ENCODE measurements around the gene GALNT11.
"Not testable (repeated sequence)": the region's sequence is repeated elsewhere in the genome, so short reads cannot be mapped to it uniquely, and the experiment has no call there.

Gene GALNT11

DNA sequence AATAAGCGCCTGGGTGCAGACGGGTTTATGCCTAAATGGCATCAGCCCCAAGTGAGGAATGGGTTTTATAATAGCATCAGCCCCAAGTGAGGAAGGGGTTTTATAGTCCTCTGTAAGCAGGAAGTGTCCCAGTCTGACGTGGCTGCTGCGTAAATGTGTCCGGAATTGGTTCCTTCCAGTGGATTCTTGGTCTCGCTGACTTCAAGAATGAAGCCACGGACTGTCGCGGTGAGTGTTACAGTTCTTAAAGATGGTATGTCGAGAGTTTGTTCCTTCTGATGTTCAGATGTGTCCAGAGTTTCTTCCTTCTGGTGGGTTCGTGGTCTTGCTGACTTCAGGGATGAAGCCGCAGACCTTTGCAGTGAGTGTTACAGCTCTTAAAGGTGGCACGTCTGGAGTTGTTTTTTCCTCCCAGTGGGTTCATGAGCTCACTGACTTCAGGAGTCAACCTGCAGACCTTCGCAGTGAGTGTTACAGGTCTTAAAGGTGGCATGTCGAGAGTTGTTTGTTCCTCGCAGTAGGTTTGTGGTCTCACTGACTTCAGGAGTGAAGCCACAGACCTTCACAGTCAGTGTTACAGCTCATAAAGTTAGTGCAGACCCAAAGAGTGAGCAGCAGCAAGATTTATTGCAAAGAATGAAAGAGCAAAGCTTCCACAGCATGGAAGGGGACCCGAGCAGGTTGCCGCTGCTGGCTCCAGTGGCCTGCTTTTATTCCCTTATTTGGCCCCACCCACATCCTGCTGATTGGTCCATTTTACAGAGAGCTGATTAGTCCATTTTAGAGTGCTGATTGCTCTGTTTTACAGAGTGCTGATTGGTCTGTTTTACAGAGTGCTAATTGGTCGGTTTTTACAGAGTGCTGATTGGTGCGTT lies 2.3 kb downstream of the GALNT11 start:
- DNase-seq = not testable (repeated sequence)

DNA sequence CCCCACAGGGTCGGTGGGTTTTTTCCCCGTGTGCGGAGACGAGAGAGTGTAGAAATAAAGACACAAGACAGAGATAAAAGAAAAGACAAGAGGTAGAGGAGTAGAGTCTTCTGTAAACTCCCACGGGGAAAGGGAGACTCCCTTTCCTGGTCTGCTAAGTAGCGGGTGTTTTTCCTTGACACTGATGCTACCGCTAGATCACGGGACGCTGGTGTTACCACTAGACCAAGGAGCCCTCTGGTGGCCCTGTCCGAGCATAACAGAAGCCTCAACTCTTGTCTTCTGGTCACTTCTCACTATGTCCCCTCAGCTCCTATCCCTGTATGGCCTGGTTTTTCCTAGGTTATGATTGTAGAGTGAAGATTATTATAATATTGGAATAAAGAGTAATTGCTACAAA lies 4.6 kb downstream of the GALNT11 start:
- not testable (repeated sequence) for DNase-seq

DNA sequence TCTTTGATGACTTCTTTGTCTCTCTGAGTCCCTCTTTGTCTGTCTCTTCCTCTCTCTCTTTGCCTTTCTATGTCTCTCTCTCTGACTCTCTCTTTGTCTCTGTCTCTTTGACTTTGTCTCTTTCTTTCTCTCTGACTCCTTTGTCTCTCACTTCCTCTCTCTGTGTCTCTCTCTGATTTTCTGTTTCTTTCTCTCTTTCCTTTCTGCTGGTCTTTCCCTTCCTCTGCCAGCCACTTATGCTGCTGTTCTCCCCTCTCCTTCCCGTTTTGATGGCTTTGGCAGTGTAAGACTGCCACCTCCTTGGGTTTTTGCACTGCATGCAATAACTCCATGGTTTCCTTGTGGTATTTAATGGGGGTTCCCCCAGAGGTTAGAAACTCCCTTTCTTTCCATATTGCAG lies 5.2 kb downstream of the GALNT11 start:
- not testable (repeated sequence) for DNase-seq

DNA sequence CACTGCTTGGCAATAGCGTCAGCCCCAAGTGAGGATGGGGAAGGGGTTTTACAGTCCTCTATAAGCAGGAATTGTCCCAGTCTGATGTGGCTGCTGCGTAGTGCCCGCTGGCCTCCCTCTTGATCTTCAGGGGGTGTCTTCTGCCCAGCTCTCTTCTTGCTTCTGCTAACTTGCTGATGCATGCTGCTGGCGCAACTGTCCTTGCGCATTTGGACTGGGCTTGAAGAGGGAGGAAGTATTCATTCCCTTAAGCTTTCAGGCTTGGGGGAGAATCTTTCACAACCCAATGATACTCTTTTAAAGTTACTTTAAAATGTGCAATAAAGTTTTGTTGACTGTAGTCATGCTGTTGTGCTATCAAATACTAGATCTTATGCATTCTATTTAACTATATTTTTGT lies 10.3 kb downstream of the GALNT11 start:
- no peak for DNase-seq

DNA sequence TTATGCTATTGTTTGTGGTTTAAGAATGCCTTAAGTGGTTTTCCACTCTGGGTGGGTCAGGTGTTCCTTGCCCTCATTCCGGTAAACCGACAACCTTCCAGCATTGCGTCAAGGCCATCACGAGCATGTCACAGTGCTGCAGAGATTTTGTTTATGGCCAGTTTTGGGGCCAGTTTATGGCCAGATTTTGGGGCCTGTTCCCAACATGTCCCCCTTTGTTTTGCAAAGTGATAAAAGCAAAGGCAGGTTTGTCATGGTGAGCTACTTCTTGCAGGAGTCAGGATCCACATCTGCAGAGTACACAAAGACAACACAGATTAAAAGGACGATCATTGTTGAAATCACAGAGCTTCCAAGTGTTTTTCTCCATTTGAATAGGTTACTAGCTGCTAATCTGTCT lies 12.9 kb downstream of the GALNT11 start:
- not testable (repeated sequence) for DNase-seq

DNA sequence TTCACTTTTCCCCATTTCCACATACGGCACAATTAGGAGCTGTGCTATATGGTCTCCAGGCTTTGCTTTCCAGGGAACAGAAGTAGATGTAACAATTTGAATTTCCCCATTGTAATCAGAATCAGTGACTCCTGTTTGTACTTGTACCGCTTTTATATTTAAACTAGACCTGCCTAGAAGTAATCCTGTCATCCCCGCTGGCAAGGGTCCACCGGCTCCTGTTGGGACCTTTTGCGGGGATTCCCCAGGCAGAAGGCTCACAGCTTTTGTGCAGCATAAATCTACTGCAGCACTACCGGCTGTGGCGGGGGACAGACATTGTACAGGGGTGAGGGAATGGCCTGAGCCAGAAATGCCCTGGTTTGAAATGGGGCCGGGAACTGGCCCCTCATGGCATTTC lies 17.6 kb downstream of the GALNT11 start:
- DNase-seq = not testable (repeated sequence)

DNA sequence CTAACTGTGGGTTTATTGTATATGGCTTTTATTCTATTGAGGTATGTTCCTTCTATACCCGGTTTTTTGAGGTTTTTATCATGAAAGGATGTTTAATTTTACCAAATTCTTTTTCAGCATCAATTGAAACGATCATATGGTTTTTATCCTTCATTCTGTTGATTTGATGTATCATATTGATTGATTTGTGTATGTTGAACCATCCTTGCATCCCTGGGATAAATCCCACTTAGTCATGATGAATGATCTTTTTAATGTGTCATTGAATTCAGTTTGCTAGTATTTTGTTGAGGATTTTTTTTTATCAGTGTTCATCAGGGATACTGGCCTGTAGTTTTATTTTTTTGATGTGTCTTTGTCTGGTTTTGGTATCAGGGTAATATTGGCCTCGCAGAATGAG lies 19.4 kb downstream of the GALNT11 start:
- not testable (repeated sequence) for DNase-seq

DNA sequence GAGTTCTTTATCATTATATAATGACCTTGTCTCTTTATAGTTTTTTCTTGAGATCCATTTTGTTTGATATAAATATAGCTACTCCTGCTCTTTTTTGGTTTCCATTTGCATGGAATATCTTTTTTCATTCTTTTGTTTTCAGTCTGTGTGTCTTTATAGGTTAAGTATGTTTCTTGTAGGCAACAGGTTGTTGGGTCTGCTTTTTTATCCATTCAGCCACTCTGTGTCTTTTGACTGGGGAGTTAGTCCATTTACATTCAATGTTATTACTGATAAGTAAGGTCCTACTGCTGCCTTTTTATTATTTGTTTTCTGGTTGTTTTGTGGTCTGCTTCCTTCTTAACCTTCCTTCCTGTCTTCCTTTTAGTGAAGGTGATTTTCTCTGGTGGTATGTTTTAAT lies 21.1 kb downstream of the GALNT11 start:
- no peak for DNase-seq

DNA sequence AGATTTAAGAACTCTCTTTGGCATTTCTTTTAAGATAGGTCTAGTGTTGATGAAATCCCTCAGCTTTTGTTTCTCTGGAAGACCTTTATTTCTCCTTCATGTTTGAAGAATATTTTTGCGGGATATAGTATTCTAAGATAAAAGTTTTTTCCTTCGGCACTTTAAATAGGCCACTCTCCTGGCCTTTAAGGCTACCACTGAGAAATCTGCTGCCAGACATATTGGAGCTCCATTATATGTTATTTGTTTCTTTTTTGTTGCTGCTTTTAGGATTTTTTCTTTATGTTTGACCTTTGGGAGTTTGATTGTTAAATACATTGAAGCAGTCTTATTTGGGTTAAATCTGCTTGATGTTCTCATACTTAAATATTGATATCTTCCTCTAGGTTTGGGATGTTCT lies 22.6 kb downstream of the GALNT11 start:
- no peak for DNase-seq

DNA sequence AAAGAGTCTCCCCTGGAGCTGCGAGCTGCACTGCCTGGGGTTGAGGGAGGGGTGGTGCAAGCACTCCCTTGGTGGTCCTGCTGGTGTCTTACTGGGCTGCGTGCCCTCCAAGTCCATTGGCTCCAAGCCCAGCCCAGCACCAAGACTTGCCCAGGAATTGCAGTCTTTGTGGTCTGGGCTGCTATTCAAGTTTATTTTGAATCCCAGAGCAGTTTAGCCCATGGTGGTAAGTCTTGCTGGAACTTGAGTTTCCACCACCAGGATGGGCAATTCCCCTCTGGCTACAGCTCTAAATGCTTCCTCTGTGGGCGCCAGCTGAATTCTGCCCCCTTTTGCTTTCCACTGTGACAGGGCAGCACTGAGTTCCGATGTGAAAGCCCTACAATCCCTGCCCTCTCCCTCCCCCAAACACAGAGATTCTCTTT lies 25.1 kb downstream of the GALNT11 start:
- no peak for DNase-seq

DNA sequence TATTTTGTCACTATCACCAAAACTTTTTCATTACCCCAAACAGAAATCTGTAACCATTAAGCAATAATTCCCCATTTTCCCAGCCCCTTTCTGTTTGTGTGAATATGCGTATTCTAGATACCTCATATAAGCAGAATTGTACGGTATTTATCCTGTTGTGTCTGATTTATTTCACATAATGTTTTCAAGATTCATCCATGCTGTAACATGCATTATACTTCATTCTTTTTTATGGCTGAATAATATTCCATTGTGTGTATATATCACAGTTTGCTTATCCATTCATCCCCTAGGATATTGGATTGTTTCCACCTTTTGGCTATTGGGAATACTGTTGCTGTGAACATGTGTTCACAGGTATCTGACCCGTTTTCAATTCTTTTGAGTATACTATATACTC lies 26.5 kb downstream of the GALNT11 start:
- DNase-seq = no peak

DNA sequence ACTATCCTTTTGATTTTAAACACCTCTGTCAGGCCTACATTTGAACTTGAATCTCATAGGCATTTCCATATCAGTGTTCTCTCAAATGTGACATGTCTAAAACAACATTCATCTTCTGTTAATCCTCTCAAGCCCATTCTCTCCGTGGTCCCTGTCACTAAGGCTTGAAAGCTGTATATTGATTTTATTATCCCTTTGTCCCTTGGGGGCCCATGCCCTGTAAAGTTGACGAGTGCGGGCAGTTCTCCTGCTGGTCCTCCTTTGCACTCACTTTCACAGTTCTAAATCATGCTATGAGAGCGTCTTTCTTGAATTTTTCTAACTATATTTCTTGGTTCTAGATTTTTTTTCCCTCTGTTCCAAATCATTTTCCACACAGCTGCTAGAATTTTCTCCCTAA lies 27.3 kb downstream of the GALNT11 start:
- no peak for DNase-seq

DNA sequence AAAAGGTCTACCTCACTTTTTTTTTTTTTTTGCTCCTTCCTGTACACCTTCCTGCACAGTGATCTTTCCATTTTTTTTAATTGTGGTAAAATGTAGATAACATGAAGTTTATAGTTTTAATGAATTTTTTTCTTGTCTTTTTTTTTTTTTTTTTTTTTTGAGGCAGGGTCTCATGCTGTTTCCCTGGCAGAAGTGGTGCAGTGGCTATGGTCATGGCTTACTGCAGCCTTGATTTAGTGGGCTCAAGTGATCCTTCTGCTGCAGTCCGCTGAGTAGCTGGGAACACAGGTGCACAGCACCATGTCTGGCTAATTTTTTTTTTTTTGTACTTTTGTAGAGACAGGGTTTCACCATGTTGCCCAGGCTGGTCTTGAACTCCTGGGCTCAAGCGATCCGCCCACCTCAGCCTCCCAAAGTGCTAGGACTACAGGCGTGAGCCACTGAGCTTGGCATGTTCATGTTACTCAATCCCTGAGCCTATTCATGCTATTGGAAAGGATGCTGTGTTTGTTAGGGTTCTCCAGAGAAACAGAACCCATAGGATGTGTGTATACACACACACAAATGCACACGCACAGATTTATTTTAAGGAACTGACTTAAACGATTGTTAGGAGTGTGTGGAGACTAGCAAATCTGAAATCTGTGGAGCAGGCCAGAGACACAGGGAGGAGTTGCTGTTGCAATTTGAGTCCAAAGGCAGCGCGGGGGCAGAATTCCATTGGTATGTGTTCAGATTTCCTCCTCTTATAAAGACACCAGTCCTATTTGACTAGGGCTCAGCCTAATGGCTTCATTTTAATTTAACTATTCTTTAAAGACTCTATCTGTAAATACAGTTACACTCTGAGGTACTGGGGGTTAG lies 29.1 kb downstream of the GALNT11 start:
- no peak for DNase-seq

DNA sequence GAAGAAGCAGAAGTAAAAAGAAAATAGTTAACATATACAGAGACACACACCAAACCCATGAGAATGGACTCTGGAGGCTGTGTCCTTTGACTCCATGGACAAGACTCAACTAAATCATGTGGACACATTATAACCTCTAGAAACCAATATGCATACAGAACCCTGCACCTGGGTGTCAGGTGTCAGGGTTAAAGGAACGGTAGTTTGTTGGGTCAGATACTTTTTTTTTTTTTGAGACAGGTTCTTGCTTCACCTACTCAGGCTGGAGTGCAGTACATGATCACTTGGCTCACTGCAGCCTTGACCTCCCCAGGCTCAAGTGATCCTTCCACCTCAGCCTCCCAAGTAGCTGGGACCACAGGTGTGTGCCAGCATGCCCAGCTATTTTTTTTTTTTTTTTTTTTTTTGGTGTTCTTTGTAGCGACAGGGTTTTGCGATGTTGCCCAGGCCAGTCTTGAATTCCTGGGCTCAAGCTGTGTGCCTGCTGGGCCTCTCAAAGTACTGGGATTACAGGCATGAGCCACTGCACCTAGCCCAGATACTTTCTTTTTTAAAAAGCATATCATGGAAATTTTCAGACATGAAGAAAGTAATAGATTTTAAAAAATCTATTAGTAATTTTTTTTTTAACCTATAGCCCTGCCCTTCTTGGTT lies 31.3 kb downstream of the GALNT11 start:
- no peak for DNase-seq

DNA sequence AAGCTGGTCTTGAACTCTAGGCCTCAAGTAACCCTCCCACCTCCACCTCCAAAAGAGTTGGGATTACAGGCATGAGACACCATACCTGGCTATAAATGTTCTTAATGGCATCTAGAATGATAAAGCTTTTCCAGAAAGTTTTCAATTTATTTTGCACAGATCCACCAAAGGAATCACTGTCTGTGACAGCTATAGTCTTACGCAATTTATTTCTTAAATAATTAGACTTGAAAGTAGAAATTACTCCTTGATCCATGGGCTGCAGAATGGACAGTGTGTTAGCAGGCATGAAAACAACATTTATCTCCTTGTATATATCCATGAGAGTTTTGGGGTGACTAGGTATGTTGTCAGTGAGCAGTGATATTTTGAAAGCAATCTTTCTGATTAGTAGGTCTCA lies 33.8 kb downstream of the GALNT11 start:
- no peak for DNase-seq

DNA sequence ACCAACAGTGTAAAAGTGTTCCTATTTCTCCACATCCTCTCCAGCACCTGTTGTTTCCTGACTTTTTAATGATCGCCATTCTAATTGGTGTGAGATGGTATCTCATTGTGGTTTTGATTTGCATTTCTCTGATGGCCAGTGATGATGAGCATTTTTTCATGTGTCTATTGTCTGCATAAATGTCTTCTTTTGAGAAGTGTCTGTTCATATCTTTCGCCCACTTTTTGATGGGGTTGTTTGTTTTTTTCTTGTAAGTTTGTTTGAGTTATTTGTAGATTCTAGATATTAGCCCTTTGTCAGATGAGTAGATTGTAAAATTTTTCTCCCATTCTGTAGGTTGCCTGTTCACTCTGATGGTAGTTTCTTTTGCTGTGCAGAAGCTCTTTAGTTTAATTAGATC lies 35.6 kb downstream of the GALNT11 start:
- not testable (repeated sequence) for DNase-seq

DNA sequence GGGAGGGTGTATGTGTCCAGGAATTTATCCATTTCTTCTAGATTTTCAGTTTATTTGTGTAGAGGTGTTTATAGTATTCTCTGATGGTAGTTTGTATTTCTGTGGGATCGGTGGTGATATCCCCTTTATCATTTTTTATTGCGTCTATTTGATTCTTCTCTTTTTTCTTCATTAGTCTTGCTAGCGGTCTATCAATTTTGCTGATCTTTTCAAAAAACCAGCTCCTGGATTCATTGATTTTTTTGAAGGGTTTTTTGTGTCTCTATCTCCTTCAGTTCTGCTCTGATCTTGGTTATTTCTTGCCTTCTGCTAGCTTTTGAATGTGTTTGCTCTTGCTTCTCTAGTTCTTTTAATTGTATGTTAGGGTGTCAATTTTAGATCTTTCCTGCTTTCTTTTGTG lies 37.7 kb downstream of the GALNT11 start:
- DNase-seq = not testable (repeated sequence)

DNA sequence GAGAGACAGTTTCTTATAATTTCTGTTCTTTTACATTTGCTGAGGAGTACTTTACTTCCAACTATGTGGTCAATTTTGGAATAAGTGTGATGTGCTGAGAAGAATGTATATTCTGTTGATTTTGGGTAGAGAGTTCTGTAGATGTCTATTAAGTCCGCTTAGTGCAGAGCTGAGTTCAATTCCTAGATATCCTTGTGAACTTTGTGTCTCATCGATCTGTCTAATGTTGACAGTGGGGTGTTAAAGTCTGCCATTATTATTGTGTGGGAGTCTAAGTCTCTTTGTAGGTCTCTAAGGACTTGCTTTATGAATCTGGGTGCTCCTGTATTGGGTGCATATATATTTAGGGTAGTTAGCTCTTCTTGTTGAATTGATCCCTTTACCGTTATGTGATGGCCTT lies 38.3 kb downstream of the GALNT11 start:
- DNase-seq = not testable (repeated sequence)

DNA sequence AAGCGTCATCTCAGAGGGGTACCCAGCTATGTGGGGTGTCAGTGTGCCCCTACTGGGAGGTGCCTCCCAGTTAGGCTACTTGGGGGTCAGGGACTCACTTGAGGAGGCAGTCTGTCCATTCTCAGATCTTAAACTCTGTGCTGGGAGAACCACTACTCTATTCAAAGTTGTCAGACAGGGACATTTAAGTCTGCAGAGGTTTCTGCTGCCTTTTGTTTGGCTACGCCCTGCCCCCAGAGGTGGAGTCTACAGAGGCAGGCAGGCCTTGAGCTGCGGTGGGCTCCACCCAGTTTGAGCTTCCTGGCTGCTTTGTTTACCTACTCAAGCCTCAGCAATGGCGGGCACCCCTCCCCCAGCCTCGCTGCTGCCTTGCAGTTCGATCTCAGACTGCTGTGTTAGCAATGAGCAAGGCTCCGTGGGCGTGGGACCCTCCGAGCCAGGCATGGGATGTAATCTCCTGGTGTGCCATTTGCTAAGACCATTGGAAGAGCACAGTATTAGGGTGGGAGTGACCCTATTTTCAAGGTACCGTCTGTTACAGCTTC lies 40.4 kb downstream of the GALNT11 start:
- DNase-seq = not testable (repeated sequence)

DNA sequence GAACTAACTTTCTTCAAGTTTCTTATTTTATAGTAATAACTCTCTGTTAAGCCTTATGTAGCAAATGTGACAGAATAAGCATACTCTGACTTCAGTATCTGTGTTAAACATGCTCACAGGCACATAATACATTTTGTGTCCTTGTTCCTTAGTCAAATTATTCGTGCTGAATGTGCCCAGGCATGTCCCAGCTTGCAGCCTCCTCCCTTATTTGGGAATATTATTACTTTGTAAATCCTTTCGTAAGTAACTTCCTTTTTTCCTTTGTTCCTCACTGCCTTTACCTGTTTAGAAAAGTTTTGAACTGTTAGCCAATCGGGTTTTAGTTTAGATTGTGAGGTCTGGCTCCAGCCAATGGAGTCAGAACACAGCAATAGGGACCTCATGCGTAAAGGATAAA lies 46.9 kb downstream of the GALNT11 start:
- DNase-seq = no peak

DNA sequence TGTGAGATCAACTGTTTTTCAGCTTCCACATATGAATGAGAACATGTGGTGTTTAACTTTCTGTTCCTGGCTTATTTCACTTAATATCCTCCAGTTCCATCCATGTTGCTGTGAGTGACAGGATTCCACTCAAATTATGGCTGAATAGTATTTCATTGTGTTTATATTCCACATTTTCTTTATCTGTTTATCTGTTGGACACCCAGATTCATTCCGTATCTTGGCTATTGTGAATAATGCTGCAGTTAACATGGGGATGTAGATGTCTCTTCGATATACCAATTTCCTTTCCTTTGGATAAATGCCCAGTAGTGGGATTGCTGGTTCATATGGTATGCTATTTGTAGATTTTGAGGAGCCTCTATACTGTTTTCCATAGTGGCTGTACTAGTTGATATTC lies 47.9 kb downstream of the GALNT11 start:
- no peak for DNase-seq

DNA sequence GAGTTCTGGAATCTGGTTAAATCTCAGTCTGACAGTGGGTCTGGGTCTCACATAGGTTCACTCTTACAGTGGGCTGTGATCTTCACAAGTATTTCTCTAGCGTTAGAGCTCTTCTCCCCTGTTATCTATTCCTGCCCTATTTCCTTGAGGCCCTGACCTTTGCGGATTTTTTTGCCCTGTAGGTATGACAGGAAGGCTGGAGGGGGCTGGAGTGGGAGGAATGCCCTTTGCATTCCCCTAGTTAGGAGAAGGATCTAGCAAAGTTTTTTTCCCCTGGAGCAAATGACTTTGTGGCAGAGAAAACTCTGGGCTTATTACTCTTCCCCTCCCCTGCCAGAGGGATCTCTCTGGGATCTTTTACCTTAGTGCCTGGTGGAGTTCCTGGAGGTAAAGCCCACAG lies 49.2 kb downstream of the GALNT11 start:
- no peak for DNase-seq

DNA sequence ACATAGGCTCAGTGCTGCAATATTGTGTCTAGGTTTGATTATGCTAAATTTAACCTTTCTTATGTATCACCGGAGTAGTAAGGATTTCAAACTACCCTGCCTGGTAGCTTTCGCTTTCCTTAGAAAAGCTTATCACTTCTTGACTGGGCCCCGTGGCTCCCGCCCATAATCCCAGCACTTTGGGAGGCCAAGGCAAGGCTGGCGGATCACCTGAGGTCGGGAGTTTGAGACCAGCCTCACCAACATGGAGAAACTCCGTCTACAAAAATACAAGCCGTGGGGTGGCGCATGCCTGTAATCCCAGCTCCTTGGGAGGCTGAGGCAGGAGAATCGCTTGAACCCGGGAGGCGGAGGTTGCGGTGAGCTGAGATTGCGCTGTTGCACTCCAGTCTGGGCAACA lies 49.9 kb downstream of the GALNT11 start:
- DNase-seq = not testable (repeated sequence)
